Endothelial cell of umbilical vein (primary cell): Measurements from ENCODE around the gene DGKI. TPM values are rescaled to one million over a fixed set of nuclear protein-coding genes. Genes with fewer than 3 reads are reported as not detected.

Source experiments
- BruUV-seq: library from RNA; stranded (reverse); fragments of 400-500 nt; replicated peaks from 2 replicates; lab custom pipeline; 2021; lab: Mats Ljungman, UMichigan
- CTCF ChIA-PET: fragments of 300-600, 350-600 bp; sonication (Branson Sonifier 250); formaldehyde crosslinking; loops from one replicate; lab custom pipeline; 2021; ENCODE audit warnings: antibody characterized with exemption, inconsistent platforms; lab: Charles Lee
- POLR2A ChIA-PET: fragments of 300-600, 350-600 bp; sonication (Branson Sonifier 250); formaldehyde crosslinking; loops from one replicate; lab custom pipeline; 2021; ENCODE audit warnings: antibody characterized with exemption, inconsistent platforms; lab: Charles Lee
- DNase-seq: peaks from one replicate; pipeline ENCODE4 v3.0.0-alpha.2; 2011; ENCODE audit warnings: low read depth, low spot score
- FAIRE-seq: peaks from 2 replicates; lab custom pipeline; 2011; peaks lifted over from hg19 to GRCh38; lab: Jason Lieb, UNC
- H2AFZ ChIP-seq: 2 replicates; pipeline ENCODE4 v1.6.0; 2012; ENCODE audit warnings: low read depth, low read length, control low read depth, inconsistent platforms
- H3K27ac ChIP-seq: 2 replicates; pipeline ENCODE4 v1.5.1; 2011; ENCODE audit warnings: low read depth, mild to moderate bottlenecking, control low read depth, low read length, moderate library complexity; ENCODE audit not compliant: insufficient read depth
- H3K27me3 ChIP-seq, 2 experiments: 2 replicates each; pipeline versions ENCODE4 v1.6.0 to v1.6.1; 2011; ENCODE audit warnings: low read length in 2 of 2, mixed read lengths in 1 of 2; ENCODE audit not compliant: control insufficient read depth in 2 of 2, insufficient read depth in 2 of 2
- H3K36me3 ChIP-seq, 2 experiments: 2 replicates in 1 of 2; 3 replicates in 1 of 2; pipeline ENCODE4 v1.5.1; 2011; ENCODE audit warnings: low read length in 2 of 2, mild to moderate bottlenecking in 1 of 2, moderate library complexity in 1 of 2; ENCODE audit not compliant: control insufficient read depth in 2 of 2, insufficient read depth in 2 of 2; ENCODE audit errors: extremely low read depth in 1 of 2
- H3K4me1 ChIP-seq: 3 replicates; pipeline ENCODE4 v1.5.1; 2011; ENCODE audit warnings: mild to moderate bottlenecking, low read length; ENCODE audit not compliant: control insufficient read depth, insufficient read depth; ENCODE audit errors: extremely low read depth
- H3K4me2 ChIP-seq: 2 replicates; pipeline ENCODE4 v1.6.1; 2011; ENCODE audit warnings: low read length, control low read depth, mixed read lengths; ENCODE audit not compliant: insufficient read depth
- H3K4me3 ChIP-seq, 3 experiments: fragments of 200-600 bp in 1 of 3; sonication (generic), shearing (Covaris generic) in 1 of 3; replicated peaks in 1 of 3; 2 replicates each; pipeline ENCODE4 v1.5.1; 2011 to 2016; ENCODE audit warnings: control low read depth in 3 of 3, low read length in 3 of 3, mild to moderate bottlenecking in 2 of 3, inconsistent platforms in 1 of 3, low read depth in 1 of 3, moderate library complexity in 1 of 3; ENCODE audit not compliant: insufficient read depth in 1 of 3
- H3K79me2 ChIP-seq: 2 replicates; pipeline ENCODE4 v1.6.0; 2012; ENCODE audit warnings: low read length, inconsistent platforms; ENCODE audit not compliant: control insufficient read depth, insufficient read depth
- H3K9ac ChIP-seq: replicated peaks from 2 replicates; pipeline ENCODE3; 2011; ENCODE audit warnings: low read length, control low read depth; ENCODE audit not compliant: insufficient read depth; ENCODE audit errors: extremely low read depth
- H3K9me1 ChIP-seq: replicated peaks from 3 replicates; pipeline ENCODE4 v1.6.0; 2011; ENCODE audit warnings: mild to moderate bottlenecking, low read length; ENCODE audit not compliant: control insufficient read depth, insufficient read depth; ENCODE audit errors: extremely low read depth
- H3K9me3 ChIP-seq: replicated peaks from 2 replicates; pipeline ENCODE4 v1.5.1; 2012; ENCODE audit warnings: low read length, inconsistent platforms; ENCODE audit not compliant: control insufficient read depth, insufficient read depth
- H4K20me1 ChIP-seq: replicated peaks from 2 replicates; pipeline ENCODE3; 2011; ENCODE audit warnings: mild to moderate bottlenecking, low read length; ENCODE audit not compliant: control insufficient read depth, insufficient read depth; ENCODE audit errors: extremely low read depth
- EZH2 ChIP-seq: IDR thresholded peaks from 2 replicates; pipeline ENCODE4 v1.6.1; 2012; ENCODE audit warnings: borderline replicate concordance, low read depth, mild to moderate bottlenecking, moderate library complexity, low read length, inconsistent platforms; ENCODE audit not compliant: severe bottlenecking
- FOS ChIP-seq: IDR thresholded peaks from 2 replicates; pipeline ENCODE4 v1.6.1; 2011; ENCODE audit warnings: mild to moderate bottlenecking, low read length, moderate library complexity, borderline replicate concordance; ENCODE audit not compliant: insufficient read depth
- GATA2 ChIP-seq: IDR thresholded peaks from 2 replicates; pipeline ENCODE4 v1.7.0; 2011; ENCODE audit warnings: low read depth, mild to moderate bottlenecking, moderate library complexity, mixed read lengths, low read length; ENCODE audit not compliant: insufficient read length, insufficient read depth
- JUN ChIP-seq: IDR thresholded peaks from 2 replicates; pipeline ENCODE4 v1.6.1; 2011; ENCODE audit warnings: borderline replicate concordance, low read depth; ENCODE audit not compliant: insufficient read length, insufficient read depth
- MYC ChIP-seq: IDR thresholded peaks from one replicate; pipeline ENCODE4 v1.6.1; 2011; ENCODE audit warnings: mild to moderate bottlenecking, low read depth, low read length
- dilution Hi-C: fragments of 300-500 bp; cut with MboI; formaldehyde crosslinking; loops from one replicate; pipeline ENCODE4 v1.15.0; 2019; ENCODE audit warnings: low sequenced_read_pairs; ENCODE audit not compliant: extremely low pct_ligation_motif_present
- intact Hi-C: fragments of 100-400 bp; cut with micrococcal nuclease; formaldehyde crosslinking; loops from one replicate; pipeline ENCODE4 v1.10.0; 2022
- polyA plus RNA-seq, 4 experiments: library from polyadenylated mRNA; depleted of rRNA in 3 of 4; stranded (reverse) in 3 of 4; unstranded in 1 of 4; fragments of >200 nt; gene quantifications; 2 replicates each; pipeline versions ENCODE4 v1.2.1 to v1.2.3, GENCODE V29; 2011 to 2012; ENCODE audit warnings: missing spikeins in 1 of 4
- total RNA-seq: library from RNA; stranded (reverse); gene quantifications from 2 replicates; pipeline ENCODE4 v1.2.3, GENCODE V29; 2021
- TF ChIP-seq, protein P1 (sequence below), 2 donors: IDR thresholded peaks; 1 replicate in 1 of 2; 2 replicates in 1 of 2; pipeline ENCODE4 v1.5.1; 2011; ENCODE audit warnings: low read length in 2 of 2, mild to moderate bottlenecking in 2 of 2, moderate library complexity in 2 of 2, control low read depth in 1 of 2, inconsistent platforms in 1 of 2, low read depth in 1 of 2; ENCODE audit not compliant: insufficient read depth in 1 of 2; ENCODE audit errors: extremely low read depth in 1 of 2
- TF ChIP-seq, protein P2 (sequence below): IDR thresholded peaks from 2 replicates; pipeline ENCODE4 v1.6.1; 2011; ENCODE audit not compliant: insufficient read depth, insufficient read length

Gene DGKI
- total and polyA plus RNA-seq, 2 donors (not counting 3 experiments of a cell fraction or from before 2014, with no cell fraction given), result 0.11 to 0.51 TPM

DNA sequence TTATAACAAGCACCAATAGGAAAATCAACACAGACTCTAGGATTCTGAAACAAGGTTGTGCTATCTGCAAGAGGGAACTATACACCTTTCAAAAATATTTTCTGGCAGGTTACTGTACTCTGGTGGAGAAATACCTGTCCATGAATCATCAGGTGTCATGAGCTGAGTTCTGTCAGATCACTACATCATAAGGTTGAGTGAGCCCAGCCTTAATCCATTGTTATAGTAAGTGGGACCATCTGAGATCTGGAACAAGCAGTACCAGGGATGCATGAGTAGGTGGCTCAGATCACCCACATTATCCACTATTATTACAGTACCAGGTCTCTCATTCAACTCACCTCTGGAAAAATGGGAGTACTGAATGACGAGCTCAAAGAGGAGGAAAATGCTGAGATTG is 212.4 kb downstream of the DGKI start:
- POLR2A ChIA-PET, result no interaction called here

More for the DNA sequence above, 212.4 kb downstream of the DGKI start:
- H3K36me3 ChIP-seq, result no peaks in the 10 kb centered on the region
- H3K79me2 ChIP-seq, result no peaks in the 10 kb centered on the region
- no peaks in the 10 kb centered on the region for H3K4me1 ChIP-seq
- H4K20me1 ChIP-seq, result no peaks in the 10 kb centered on the region
- no peak overlapping the region for H2AFZ ChIP-seq
- no peaks in the 10 kb centered on the region for H3K9me1 ChIP-seq
- CTCF ChIA-PET, result interaction anchor here (1.0 to 6.1 kb wide), 3 partner anchors 9 to 760 kb away, joined by 3 to 47 read pairs (median 10); no protein-coding TSS in a partner anchor
- H3K27ac ChIP-seq, result no peak overlapping the region
- no TSS peak for BruUV-seq
- intact Hi-C loops (no loop called here), dilution Hi-C loops (no loop called here)
- H3K4me2 ChIP-seq, result no peak overlapping the region
- H3K27me3 ChIP-seq, result peaks cover 0 to 3% of the 10 kb centered on the region in 2 experiments
- no peak for FAIRE-seq
- no peak overlapping the region for H3K4me3 ChIP-seq
- H3K9me3 ChIP-seq, result no peaks in the 10 kb centered on the region
- TF ChIP-seq FOS (no peak), EZH2 (no peak), JUN (no peak), GATA2 (no peak), MYC (no peak)
- TF ChIP-seq, protein P1, sequence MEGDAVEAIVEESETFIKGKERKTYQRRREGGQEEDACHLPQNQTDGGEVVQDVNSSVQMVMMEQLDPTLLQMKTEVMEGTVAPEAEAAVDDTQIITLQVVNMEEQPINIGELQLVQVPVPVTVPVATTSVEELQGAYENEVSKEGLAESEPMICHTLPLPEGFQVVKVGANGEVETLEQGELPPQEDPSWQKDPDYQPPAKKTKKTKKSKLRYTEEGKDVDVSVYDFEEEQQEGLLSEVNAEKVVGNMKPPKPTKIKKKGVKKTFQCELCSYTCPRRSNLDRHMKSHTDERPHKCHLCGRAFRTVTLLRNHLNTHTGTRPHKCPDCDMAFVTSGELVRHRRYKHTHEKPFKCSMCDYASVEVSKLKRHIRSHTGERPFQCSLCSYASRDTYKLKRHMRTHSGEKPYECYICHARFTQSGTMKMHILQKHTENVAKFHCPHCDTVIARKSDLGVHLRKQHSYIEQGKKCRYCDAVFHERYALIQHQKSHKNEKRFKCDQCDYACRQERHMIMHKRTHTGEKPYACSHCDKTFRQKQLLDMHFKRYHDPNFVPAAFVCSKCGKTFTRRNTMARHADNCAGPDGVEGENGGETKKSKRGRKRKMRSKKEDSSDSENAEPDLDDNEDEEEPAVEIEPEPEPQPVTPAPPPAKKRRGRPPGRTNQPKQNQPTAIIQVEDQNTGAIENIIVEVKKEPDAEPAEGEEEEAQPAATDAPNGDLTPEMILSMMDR (IDR thresholded peaks at IDR 0.05; ENCODE audit: extremely low read depth in 1 of 2, insufficient read depth in 1 of 2, low read depth in 1 of 2, low read length in 2 of 2), result no peak
- TF ChIP-seq, protein P2, sequence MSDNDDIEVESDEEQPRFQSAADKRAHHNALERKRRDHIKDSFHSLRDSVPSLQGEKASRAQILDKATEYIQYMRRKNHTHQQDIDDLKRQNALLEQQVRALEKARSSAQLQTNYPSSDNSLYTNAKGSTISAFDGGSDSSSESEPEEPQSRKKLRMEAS, result no peak
- H3K9ac ChIP-seq, result no peak overlapping the region
- no peak for DNase-seq
